HG03565 (cell line): Measurements from ENCODE around the gene KLHL22.
"Not testable (repeated sequence)": the region's sequence is repeated elsewhere in the genome, so short reads cannot be mapped to it uniquely, and the experiment has no call there.

ENCODE experiments used
- ATAC-seq: cut with Tn5 transposase; IDR thresholded peaks from one replicate; pipeline ENCODE4 v1.9.1; 2021; ENCODE audit warnings: mild to moderate bottlenecking, moderate library complexity; ENCODE audit not compliant: unreplicated experiment

KLHL22 gene

GRCh38 chr22:20451129-20451778 lies 44.3 kb downstream of the KLHL22 start:
- ATAC-seq, result not testable (repeated sequence)

DNA sequence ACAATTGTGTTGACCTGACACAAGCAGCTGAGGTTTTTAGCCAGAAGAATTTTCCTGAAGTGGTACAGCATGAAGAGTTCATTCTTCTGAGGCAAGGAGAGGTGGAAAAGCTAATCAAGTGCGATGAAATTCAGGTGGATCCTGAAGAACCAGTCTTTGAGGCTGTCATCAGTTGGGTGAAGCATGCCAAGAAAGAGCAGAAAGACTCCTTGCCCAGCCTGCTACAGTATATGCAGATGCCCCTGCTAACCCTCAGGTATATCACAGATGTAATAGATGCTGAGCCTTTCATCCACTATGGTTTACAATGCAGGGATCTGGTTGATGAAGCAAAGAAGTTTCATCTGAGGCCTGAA lies 45.1 kb downstream of the KLHL22 start:
- ATAC-seq, result no peak

DNA sequence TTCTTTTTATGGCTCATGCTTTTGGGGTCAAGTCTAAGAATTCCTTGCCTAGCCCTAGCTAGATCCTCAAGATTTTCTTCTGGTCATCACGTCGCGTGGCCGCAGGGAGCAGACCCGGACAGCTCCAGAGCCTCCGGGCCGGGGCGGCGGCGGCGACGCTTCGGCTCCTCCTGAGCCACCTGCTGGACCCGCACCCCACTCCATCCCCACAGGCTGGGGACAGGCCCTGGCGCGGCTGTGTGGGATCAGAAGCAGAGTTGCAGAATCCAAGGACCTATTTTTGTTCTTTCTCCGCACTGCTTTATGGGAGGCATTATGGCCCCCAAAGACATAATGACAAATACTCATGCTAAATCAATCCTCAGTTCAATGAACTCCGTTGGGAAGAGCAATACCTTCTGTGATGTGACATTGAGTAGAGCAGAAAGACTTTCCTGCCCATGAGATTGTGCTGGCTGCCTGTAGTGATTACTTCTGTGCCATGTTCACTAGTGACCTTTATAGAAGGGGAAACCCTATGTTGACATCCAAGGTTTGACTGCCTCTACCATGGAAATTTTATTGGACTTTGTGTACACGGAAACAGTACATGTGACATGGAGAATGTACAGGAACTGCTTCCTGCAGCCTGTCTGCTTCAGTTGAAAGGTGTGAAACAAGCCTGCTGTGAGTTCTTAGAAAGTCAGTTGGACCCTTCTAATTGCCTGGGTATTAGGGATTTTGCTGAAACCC lies 45.6 kb downstream of the KLHL22 start:
- ATAC-seq, result no peak

- no peak for ATAC-seq
These were observed 47.0 kb downstream of the KLHL22 start for GRCh38 chr22:20448630-20449029.

DNA sequence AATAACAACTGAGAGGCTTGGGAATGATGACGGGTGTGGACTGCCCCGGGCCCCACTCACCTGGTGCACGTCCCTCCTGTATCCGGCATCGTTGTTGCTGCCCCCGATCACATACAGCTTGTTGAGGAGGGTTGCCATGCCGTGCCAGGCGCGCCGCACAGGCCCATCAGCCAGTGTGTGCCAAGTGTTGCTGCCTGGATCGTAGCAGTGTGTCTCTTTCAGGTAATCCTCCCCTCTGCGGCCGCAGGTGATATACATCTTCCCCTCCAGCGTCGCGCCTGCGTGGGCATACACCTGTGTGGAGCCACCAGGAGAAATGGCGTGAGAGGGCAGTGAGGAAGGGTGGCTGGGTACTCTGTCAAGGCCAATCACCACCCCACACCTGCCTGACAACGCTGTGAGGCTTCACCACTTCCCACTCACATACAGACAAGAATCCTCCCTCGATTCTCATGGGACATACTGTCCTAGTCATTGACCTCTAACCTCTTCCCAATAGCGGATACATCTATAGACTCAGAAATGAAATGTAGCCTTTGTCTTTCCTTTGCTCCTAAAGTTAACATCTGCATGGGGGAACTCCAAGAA lies 49.1 kb downstream of the KLHL22 start:
- no peak for ATAC-seq

DNA sequence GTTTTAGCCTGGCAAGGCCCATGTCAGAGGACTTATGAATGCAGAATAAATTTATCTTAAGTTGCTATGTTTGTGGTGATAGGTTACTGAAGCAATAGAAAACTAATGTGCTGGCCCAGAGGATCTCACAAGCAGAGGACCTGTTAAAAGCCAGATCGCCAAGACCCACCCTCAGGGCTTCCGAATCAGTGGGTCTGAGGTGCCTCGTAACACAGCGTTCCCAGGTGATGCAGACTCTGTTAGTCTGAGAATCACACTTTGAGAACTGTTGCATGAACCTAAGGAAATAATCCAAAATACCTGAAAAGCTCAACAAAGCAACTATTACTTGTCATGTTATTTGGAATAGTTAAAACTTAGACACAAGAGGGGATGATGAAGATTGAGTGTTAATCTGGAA lies 51.3 kb downstream of the KLHL22 start:
- ATAC-seq, result no peak

GRCh38 chr22:20442485-20443284 lies 52.9 kb downstream of the KLHL22 start:
- no peak for ATAC-seq

- no peak for ATAC-seq
These were observed 53.7 kb downstream of the KLHL22 start for GRCh38 chr22:20441631-20442484.

DNA sequence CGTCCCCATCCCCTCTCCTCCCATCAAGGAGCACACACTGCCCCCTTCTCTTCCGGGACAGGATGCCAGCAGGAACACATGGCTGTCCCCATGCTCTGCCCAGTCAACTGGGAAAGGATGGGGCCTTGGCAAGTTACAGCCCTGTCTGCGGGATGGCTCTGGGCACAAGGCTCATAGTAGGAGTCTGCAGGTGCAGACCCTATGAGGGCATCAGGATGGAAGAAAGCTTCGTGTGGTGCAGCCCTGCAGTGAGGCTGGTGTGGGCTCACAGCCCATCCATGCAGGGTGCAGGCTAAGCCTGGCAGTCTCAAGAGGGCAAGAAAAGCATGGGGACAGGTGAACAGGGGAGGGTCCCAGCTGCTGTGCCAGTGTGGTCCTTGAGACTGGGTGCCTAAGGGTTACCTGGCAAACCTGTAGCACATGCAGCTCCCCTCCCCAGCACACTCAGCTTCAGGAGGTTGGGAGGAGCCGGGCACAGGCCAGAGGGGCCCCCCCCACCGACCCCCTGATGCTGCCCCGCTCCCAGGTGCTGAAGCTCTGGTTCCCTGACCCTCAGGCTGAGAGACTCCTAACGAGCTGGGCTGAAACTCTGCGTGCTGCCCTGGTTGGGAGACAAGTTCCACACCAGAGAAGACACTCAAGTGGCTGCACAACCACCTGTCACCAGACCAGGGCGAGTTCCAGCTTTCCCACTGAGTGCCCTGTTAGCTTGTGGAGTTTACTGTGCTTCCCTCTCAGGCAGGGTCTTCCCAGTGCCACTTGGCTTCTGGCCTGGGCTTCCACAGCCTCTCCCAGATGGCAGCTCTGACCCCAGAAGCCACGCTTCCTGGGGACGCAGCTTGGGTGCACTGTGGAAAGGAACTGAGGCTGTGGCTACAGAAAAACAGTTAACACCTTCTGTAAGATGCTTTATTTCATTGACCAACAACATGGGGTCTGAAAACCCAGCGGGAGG lies 54.7 kb downstream of the KLHL22 start:
- no peak for ATAC-seq

DNA sequence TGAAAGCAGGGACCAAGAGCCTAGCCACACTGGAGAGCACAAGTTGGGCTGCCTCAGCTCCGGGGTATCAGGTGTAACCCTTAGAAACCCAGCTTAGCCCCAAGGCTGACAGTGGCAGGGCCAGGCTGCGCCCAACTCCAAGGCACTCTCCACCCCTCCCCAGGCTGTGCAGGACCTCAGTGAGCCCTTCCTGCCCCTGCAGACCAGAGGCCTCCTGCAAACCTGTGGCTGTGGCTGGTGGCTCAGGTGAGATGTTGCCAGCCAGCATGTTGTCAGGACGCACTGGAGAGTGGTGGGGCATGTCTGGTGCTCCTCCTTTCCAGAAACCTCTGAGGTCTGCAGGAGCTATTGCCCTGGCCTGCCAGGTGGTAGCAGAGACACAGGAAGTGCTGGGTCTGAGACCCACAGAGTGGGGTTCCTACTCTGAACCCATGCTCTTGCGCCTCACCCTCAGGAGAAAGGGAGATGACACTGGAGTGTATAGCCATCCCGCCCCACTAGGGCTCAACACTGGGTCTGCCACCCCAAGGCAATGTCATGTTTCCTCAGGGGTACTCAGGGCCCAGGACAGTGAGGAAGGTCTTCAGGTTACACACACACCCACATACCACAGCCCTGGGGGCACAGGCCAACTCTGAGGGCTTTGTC lies 55.5 kb downstream of the KLHL22 start:
- ATAC-seq, result no peak

- no peak for ATAC-seq
These were observed 56.1 kb downstream of the KLHL22 start for GRCh38 chr22:20439556-20439927.

DNA sequence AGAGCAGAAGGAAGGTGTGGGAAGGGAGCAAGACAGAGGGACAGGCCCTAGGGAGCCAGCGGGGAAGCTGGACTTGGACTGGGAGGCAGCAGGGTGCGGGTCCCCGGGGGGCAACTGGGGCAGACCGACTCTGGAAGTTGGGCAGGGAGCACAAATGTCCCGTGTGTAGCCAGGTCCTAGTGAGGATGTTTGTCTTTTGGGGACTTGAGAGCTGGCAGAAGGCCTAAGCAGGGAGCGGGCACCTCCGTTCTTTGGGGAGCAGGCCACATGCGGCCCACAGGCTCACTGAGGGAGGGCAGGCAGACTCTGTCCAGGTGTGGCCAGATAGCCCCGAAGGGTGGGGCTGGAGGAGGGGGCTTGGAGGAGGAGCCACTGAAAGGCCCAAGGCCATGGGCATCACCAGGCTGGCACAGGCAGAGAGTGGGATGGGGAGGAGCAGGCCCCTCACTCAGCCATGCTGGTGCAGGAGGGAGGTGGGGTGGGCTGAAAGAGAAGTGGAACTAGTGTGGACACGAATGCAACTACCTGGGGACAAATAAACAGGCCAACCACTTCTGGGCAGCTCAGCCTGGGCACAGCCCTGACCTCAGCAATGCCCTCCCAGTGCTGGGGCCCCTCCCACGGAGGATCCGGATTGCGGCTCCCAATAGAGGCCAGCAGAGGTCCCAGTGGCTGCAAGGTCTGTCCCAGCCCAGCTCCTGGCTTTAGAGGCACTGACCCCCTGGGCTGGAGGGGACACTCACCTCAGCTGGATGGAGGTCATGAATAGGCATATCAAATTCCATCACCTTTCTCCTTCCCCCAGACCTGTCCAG lies 56.7 kb downstream of the KLHL22 start:
- no peak for ATAC-seq

DNA sequence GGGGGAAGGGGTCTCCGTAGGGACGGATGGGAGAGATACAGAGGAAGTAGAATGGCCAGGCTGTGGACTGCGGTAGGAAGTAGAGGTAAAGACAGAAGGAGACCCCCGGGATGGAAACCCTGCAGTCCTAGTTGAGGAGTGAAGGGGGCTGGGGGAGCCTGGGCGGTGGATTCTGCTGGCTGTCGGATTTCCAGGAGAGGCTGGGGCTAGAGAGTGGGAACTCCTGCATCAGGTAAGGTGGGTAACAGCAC lies 57.2 kb downstream of the KLHL22 start:
- no peak for ATAC-seq

DNA sequence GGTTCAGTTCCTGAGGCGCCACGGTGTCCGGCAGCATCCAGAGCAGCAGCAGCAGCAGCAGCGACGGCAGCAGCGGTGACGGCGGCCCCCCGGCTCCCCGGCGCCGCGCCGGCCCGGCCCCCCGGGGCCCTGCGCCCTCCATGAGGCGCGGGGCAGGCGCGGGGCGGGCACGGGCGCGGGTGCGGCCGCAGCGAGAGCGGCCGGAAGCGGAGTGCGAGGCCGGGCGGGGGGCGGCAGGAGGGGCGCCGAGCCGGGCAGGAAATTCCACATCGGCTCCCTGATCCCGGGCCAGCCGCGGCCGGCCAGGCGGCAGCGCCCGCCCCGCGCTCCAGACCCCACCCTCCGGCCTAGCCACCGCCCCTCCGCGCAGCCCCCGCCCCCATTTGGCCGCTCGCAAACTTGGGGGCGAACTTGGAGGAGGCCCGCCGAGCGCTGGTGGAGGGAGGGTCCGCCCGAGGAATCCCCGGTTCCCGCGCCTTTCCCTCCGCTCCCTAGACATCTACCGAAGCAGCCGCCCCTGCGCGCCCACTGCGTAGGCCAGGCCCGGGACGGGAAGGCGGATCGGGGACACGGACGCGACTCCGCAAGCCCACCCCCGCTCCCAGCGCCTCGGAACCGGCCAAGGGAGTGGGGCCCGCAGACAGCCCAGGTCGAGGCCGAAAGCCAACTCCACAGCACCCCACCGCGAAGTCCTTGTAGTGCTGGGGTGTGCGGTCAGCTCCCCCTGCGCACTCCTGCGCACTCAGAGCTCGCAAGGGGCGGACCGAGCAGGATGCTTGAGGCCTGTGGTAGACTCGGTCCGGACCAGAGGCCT lies 57.8 kb downstream of the KLHL22 start, which contains the start of gene SCARF2:
SCARF2 (minus strand) TSS at position 213 of the 814 bp plus-strand sequence; CDS start at position 142, 71 bp downstream.
- ATAC-seq, result no peak

DNA sequence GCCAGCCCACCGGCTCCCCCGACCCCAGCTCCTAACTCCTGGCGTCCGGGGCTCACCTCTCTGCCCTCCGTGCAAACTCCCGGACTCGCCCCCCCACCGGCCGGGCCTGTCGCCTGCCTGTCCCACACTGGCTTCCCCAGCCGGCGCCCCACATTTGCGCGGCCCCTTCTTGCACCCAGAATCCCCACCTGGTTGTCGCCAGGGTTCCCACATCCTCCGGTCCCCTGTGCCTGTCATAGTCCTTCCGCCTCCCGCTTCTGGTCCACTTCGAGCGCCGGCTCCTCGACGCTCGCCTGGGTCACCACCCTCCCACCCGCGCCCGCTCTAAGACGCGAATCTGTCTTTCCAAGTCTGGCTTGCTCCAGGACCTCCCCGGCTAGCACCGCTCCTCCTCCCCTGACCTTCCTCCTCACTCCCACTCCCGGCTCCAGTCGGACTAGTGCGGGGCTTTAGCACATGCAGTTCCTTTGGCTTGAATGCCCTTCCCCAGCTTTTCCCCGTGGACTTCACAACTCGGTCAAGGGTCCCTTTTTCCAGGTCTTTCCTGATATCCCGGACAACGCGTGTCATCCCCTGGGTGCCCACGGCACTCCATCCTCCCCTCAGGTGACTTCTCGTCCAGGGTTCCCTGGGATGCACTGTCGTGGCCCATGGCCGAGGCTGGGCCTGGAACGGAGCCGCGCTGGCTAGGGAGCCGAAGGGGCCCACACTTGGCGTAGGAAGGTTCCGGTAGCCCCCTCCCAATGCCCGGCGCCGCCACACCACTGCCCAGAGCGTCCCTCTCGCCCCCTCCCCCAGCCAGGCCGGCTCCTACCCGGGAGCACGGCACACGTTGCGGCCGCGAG lies 58.6 kb downstream of the KLHL22 start:
- no peak for ATAC-seq

- no peak for ATAC-seq
These were observed 59.3 kb downstream of the KLHL22 start for GRCh38 chr22:20436307-20436767.
